Medulla oblongata (tissue), 1 donor: ENCODE measurements around the gene LENG9.
"Not testable (repeated sequence)": the region's sequence is repeated elsewhere in the genome, so short reads cannot be mapped to it uniquely, and the experiment has no call there.

Experiments
- DNase-seq: peaks from one replicate; pipeline ENCODE4 v3.0.0-alpha.2; 2015; ENCODE audit errors: extremely low spot score

The LENG9 gene

GRCh38 chr19:54463531-54464043 is at the start of gene LENG9:
Gene LENG9, minus strand, starts transcription at chr19:54463778. Its CDS starts 252 bp downstream, at chr19:54463526.
- DNase-seq = peak; percentile 98

DNA sequence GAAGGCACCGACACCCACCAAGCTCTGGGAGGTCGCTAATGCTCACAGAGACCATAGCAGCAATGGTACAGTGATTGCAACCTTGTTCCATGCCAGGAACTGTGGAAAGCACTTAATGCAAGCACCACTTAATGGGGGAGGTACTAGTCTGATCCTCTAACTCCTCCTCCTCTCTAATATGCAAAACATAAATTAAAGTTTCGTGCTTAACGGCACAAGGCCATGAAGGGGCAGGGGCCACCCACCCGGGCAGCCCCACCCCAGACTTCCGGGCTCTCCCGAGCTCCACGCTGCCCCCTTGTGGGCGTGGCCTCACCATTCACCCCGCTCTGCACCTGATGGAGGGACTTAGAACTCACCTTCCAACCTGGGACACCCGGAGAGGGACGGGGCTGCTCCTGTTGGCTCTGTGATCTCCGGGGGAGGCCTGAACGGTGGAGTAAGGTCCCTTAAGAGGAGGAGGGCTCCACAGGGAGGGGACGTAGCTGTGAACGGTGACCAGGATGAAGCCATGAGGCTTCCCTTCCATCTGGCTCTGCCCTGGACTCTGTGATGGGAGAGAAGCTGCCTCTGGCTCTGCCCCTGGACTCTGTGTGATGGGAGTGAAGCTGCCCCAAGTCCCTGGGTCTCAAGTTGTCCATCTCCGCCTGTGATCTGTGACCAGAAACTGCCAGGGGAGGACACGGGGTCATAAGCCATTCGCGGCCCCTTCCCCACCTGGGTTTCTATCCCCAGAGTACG is 45.8 kb upstream of the LENG9 start:
- not testable (repeated sequence) for DNase-seq

GRCh38 chr19:54508487-54508886 is 44.9 kb upstream of the LENG9 start:
- DNase-seq = not testable (repeated sequence)

DNA sequence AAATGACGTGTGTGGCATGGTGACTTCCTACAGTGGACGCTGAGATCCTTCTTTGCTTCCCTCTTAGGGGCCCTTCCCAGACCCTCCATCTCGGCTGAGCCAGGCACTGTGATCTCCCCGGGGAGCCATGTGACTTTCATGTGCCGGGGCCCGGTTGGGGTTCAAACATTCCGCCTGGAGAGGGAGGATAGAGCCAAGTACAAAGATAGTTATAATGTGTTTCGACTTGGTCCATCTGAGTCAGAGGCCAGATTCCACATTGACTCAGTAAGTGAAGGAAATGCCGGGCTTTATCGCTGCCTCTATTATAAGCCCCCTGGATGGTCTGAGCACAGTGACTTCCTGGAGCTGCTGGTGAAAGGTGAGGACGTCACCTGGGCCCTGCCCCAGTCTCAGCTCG is 44.2 kb upstream of the LENG9 start:
- no peak for DNase-seq

DNA sequence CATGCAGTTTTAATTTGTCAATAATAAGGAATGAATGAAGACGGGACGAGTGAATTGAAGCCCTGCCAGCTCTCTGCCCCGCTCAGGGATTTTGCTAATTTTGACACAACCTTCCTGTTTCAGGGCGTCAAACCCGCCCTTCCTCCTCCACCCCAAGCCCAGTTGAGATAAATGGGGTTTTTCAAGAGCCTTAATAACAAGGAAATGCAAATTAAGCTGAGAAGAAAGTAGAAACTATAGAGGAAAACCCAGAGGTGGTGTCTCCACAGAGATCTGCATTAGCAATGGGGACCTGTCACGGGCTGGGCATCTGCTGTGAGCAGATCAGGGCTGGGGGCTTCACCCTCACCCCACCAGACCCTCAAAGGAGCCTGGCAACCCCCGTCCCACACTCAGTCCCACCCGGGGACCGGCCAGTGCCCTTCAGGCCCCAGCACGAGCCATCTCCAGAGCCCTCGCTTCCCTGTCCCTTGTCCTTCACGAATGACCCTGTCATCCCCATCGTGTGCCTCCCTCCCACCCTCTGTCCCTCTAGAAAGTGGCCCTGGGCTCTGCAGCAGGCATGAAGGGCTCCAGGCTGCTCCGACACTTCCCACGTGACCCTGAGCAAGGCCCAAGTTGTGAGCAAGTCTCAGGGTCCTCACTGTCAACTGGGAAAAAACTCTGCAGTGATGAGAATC is 43.6 kb upstream of the LENG9 start:
- DNase-seq = not testable (repeated sequence)

- DNase-seq = no peak
Observed at GRCh38 chr19:54506079-54506478, 42.5 kb upstream of the LENG9 start.

- DNase-seq = not testable (repeated sequence)
Observed at GRCh38 chr19:54505542-54505941, 42.0 kb upstream of the LENG9 start.

DNA sequence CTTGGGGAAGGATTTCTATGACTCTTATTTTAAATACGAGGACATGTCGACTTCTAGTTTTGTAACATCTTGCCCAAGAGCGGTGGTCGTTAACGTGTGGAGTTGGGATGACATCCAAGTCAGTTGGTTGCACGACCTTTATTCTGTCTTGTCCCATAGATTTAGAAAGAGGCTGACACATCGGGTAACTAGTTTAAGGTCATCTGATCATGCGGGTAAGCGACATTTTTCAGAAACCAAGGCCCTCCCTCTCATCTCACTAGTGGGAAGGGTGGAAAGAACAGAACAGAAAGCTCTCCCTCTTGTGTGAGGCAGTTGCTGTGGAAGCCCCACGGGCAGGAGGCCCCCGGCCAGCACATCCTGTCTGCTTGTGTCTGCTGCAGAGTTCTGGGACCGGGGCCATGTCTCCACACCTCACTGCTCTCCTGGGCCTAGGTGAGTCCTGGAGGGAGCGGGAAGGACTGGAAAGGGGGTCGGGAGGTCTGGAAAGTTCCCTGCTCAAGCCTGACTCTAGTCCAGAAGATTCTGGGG is 39.0 kb upstream of the LENG9 start, which contains the start of gene LAIR2:
TSS of gene LAIR2 (plus strand) at position 314 of the 531 bp plus-strand sequence. CDS start at position 402, 88 bp downstream.
- no peak for DNase-seq

- DNase-seq = not testable (repeated sequence)
Observed at GRCh38 chr19:54498451-54498772, 34.8 kb upstream of the LENG9 start.

DNA sequence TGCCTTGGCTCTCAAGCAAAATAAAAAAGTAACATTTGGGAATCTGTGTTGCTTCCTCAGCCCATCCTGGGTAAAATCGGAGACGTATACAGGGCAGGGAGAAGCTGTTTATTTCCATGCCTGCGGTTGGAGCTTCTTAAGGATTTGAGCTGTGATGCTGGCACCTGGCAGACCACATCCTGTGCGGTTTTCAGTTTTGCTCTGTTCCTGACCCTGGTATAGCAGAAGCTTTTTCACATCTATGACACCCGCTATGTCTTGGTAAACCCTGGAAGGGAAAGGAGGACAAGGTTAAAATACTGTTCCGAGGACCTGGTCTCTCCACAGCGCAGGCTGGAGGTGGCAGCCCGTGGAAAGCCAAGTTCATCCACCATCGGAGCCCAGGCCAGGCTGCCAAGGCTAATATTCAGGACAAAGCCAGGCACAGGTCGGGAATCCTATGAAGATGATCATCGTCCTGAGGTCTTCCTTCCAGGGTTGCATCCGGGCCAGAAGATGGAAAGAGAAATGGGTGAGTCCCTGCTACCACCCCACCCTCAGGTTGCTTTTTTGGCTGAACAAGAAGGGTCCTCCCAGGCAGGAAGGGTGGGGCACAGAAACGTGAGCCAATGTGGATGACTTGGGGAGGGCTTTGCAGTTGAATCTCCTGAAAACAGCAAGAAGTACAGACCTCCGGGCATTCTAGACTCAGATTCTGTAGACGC is 34.3 kb upstream of the LENG9 start:
- DNase-seq = not testable (repeated sequence)

- not testable (repeated sequence) for DNase-seq
Observed at GRCh38 chr19:54495284-54495683, 31.7 kb upstream of the LENG9 start.

GRCh38 chr19:54493967-54494585 is 30.5 kb upstream of the LENG9 start:
- DNase-seq = no peak

- DNase-seq = not testable (repeated sequence)
Observed at GRCh38 chr19:54493056-54493455, 29.5 kb upstream of the LENG9 start.

- no peak for DNase-seq
Observed at GRCh38 chr19:54492568-54492967, 29.0 kb upstream of the LENG9 start.

DNA sequence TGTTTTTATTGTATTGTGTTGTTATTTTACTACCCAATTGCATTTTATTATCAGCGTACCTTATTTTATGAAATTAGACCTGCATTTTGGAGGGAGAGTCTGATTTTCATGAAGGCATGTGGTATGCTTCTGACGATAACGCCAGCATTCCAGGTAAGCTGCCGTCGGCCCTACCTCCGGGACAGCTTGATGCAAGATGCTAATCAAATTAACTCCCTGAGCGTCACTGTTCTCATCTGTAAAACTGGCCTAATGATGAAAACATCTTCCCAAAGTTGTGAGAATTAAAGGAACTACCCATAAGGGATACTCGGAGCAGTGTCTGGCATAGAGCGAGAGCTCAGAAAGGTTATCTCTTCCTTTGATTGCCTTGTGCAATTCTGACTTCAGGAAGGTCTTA is 26.2 kb upstream of the LENG9 start:
- DNase-seq = no peak

DNA sequence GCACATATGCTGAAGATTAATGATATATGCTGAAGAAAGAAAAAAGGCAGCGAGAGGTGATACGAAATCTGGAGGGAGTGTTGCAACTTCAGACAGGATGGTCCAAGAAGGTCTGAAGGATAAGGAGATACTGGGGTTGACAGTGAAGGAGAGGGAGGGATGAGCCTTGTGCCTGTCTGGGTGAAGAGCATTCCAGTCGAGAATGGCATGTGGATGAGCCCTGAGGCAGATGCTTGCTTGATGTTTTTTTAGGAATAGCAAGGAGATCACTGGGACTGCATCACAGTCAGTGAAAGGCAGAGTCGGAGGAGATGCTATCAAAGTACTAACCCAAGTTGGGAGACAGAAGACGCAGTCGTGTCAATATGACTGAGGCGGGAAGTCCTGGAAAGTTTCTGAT is 25.8 kb upstream of the LENG9 start:
- DNase-seq = no peak

DNA sequence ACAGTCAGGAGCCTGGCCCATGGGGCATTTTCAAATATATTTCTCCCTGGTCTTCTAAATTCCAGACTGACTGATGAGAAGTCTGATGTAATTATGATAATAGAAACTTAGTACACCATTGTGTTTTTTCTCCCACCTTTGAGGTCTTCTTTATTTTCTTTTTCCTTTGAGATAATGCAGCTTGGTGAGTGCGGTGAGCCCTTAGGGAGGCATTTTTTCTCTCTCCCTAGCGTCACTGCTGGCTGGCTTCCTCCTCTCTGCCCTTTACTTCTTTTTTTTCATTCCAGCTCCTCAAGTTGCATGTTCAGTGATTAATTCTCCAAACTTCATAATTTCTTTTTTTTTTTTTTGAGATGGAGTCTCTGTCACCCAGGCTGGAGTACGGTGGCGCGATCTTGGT is 22.3 kb upstream of the LENG9 start:
- DNase-seq = no peak

- no peak for DNase-seq
Observed at GRCh38 chr19:54484451-54484850, 20.9 kb upstream of the LENG9 start.

DNA sequence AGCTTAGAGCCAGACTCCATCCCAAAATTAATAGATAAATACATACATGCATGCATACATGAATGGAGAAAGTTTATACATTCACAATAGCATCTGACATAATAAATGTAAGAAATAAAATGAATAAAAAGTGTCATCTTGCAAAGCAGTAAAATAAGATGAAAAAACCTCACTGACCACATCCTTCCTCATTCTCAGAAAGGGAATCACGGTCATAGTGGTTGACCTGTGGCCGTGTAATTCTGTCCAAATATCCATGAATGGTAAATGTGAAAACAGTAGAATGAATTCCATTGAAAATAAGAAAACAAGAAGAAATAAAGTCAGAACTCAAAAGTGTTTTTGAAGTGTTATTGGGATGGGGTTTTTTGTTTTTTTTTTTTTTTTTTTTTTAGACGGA is 19.3 kb upstream of the LENG9 start:
- no peak for DNase-seq

DNA sequence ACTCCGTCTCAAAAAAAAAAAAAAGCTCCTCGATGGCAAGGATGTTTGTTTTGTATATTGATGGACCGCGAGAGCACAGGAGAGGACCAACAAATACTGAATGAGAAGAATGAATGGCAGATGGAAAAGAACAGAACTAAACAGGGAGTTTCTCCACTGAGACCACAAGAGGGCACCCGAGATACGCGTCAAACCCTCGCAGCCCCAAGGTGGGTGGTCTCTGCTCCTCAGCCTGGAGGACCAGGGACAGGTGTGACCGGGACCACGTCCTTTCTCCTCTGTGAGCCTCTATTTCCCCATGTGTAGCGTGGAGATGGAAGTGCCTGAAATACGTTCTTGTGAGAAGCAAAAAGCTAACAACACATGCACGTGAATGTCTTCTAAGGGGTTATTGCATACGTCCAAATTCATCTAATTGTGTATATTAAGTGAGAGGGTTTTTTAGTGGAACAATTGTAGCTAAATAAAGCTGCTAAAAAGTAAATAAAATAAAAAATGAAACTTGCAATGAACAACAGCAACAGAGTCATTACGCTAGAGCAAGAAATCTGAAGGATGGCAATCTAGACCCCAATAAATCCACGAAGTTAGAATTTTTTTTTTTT is 17.9 kb upstream of the LENG9 start:
- DNase-seq = peak; percentile 76

DNA sequence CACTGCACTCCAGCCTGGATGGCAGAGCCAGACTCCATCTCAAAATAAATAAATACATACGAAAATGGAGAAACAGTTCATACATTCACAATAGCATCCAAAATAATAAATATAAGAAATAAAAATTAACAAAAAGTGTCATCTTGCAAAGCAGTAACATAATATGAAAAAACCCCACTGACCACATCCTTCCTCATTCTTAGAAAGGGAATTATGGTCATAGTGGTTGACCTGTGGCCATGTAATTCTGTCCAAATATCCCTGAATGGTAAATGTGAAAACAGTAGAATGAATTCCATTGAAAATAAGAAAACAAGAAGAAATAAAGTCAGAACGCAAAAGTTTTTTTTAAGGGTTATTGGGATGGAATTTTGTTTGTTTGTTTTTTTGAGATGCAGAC is 16.5 kb upstream of the LENG9 start:
- DNase-seq = no peak
